Activated T-helper 2 cell treated with anti-CD3 and anti-CD28 coated beads, Interferon-gamma antibody, Interleukin-2, Interleukin-4, amounts not matched to agents 10 μg/mL and 5 μg/mL and 100 μg/mL, durations not matched to agents 14 hours and 24 hours and 36 hours (primary cell): ENCODE measurements around the gene PHKB. TPM values are rescaled to one million over a fixed set of nuclear protein-coding genes. Genes with fewer than 3 reads are reported as not detected.

ENCODE experiments used
- DNase-seq: peaks from one replicate; pipeline ENCODE4 v3.0.0; 2021; ENCODE audit warnings: low spot score
- H3K27ac Mint-ChIP-seq: one replicate; pipeline ENCODE4 v1.8.0; 2021; ENCODE audit warnings: mixed read lengths
- H3K27me3 Mint-ChIP-seq: one replicate; pipeline ENCODE4 v1.8.0; 2021; ENCODE audit warnings: low read depth, mixed read lengths
- H3K36me3 Mint-ChIP-seq: one replicate; pipeline ENCODE4 v1.8.0; 2021; ENCODE audit warnings: low read depth, mixed read lengths
- H3K4me1 Mint-ChIP-seq: one replicate; pipeline ENCODE4 v1.8.0; 2021; ENCODE audit warnings: low read depth, mixed read lengths
- H3K4me3 Mint-ChIP-seq: one replicate; pipeline ENCODE4 v1.8.0; 2021; ENCODE audit warnings: low read depth, mild to moderate bottlenecking, moderate library complexity, mixed read lengths
- H3K9me3 Mint-ChIP-seq: one replicate; pipeline ENCODE4 v1.8.0; 2021; ENCODE audit warnings: mixed read lengths
- intact Hi-C: fragments of 100-400 bp; cut with micrococcal nuclease; formaldehyde crosslinking; loops from one replicate; pipeline ENCODE4 v1.15.1; 2023
- total RNA-seq: library from RNA; stranded (reverse); gene quantifications from 2 replicates; pipeline ENCODE4 v1.2.3, GENCODE V29; 2022

PHKB gene
- total RNA-seq, 1 donor from 2014 or later: 29.7 TPM

- no peak overlapping the region for H3K4me3 Mint-ChIP-seq
- no peak for DNase-seq
- H3K36me3 Mint-ChIP-seq: peaks cover 6% of the 10 kb centered on the region
- H3K27me3 Mint-ChIP-seq: no peaks in the 10 kb centered on the region
- intact Hi-C loops: no loop called here
- no peak overlapping the region for H3K27ac Mint-ChIP-seq
- H3K9me3 Mint-ChIP-seq: no peaks in the 10 kb centered on the region
- no peaks in the 10 kb centered on the region for H3K4me1 Mint-ChIP-seq
These were observed 138.4 kb downstream of the PHKB start for GRCh38 chr16:47599512-47599911.

GRCh38 chr16:47600376-47600775 lies 139.2 kb downstream of the PHKB start:
- intact Hi-C loops: no loop called here
- no peaks in the 10 kb centered on the region for H3K9me3 Mint-ChIP-seq
- no peaks in the 10 kb centered on the region for H3K27me3 Mint-ChIP-seq
- DNase-seq: no peak
- H3K4me3 Mint-ChIP-seq: no peak overlapping the region
- H3K27ac Mint-ChIP-seq: no peak overlapping the region
- H3K4me1 Mint-ChIP-seq: no peaks in the 10 kb centered on the region
- H3K36me3 Mint-ChIP-seq: peaks cover 6% of the 10 kb centered on the region

- no peak overlapping the region for H3K27ac Mint-ChIP-seq
- H3K4me1 Mint-ChIP-seq: no peaks in the 10 kb centered on the region
- H3K36me3 Mint-ChIP-seq: no peaks in the 10 kb centered on the region
- H3K4me3 Mint-ChIP-seq: no peak overlapping the region
- intact Hi-C loops: no loop called here
- no peak for DNase-seq
- H3K27me3 Mint-ChIP-seq: no peaks in the 10 kb centered on the region
- H3K9me3 Mint-ChIP-seq: peaks cover 4% of the 10 kb centered on the region
These were observed 143.2 kb downstream of the PHKB start for GRCh38 chr16:47604306-47604705.

- no peaks in the 10 kb centered on the region for H3K4me1 Mint-ChIP-seq
- H3K4me3 Mint-ChIP-seq: no peak overlapping the region
- intact Hi-C loops: no loop called here
- peaks cover 12% of the 10 kb centered on the region for H3K36me3 Mint-ChIP-seq
- no peak for DNase-seq
- H3K9me3 Mint-ChIP-seq: peaks cover 4% of the 10 kb centered on the region
- H3K27ac Mint-ChIP-seq: no peak overlapping the region
- no peaks in the 10 kb centered on the region for H3K27me3 Mint-ChIP-seq
These were observed 149.9 kb downstream of the PHKB start for GRCh38 chr16:47611042-47611441.

- Mint-ChIP-seq H3K4me3 (no peak overlapping the region), H3K27ac (no peak overlapping the region), H3K4me1 (no peaks in the 10 kb centered on the region), H3K27me3 (no peaks in the 10 kb centered on the region), H3K36me3 (peaks cover 12% of the 10 kb centered on the region), H3K9me3 (peaks cover 4% of the 10 kb centered on the region)
- no peak for DNase-seq
- intact Hi-C loops: no loop called here
These were observed 150.8 kb downstream of the PHKB start for GRCh38 chr16:47611848-47612493.

- H3K4me3 Mint-ChIP-seq: no peak overlapping the region
- intact Hi-C loops: no loop called here
These were observed 151.6 kb downstream of the PHKB start for GRCh38 chr16:47612711-47613110.

GRCh38 chr16:47613251-47613650 lies 152.1 kb downstream of the PHKB start:
- H3K27me3 Mint-ChIP-seq: no peaks in the 10 kb centered on the region
- no peak for DNase-seq

More at GRCh38 chr16:47612711-47613110, 151.6 kb downstream of the PHKB start:
- Mint-ChIP-seq H3K27me3 (no peaks in the 10 kb centered on the region), H3K36me3 (peaks cover 12% of the 10 kb centered on the region), H3K4me1 (no peaks in the 10 kb centered on the region), H3K9me3 (peaks cover 4% of the 10 kb centered on the region), H3K27ac (no peak overlapping the region)
- DNase-seq: no peak

GRCh38 chr16:47617732-47618131 lies 156.6 kb downstream of the PHKB start:
- Mint-ChIP-seq H3K27ac (no peak overlapping the region), H3K9me3 (no peaks in the 10 kb centered on the region), H3K4me3 (no peak overlapping the region), H3K4me1 (no peaks in the 10 kb centered on the region), H3K27me3 (no peaks in the 10 kb centered on the region), H3K36me3 (no peaks in the 10 kb centered on the region)
- DNase-seq: no peak
- intact Hi-C loops: no loop called here

More at GRCh38 chr16:47613251-47613650, 152.1 kb downstream of the PHKB start:
- peaks cover 12% of the 10 kb centered on the region for H3K36me3 Mint-ChIP-seq
- intact Hi-C loops: no loop called here
- no peak overlapping the region for H3K4me3 Mint-ChIP-seq
- H3K4me1 Mint-ChIP-seq: no peaks in the 10 kb centered on the region
- peaks cover 4% of the 10 kb centered on the region for H3K9me3 Mint-ChIP-seq
- no peak overlapping the region for H3K27ac Mint-ChIP-seq

GRCh38 chr16:47622451-47623176 lies 161.5 kb downstream of the PHKB start:
- Mint-ChIP-seq H3K4me1 (no peaks in the 10 kb centered on the region), H3K27me3 (no peaks in the 10 kb centered on the region), H3K4me3 (no peak overlapping the region), H3K27ac (no peak overlapping the region), H3K9me3 (no peaks in the 10 kb centered on the region), H3K36me3 (no peaks in the 10 kb centered on the region)
- intact Hi-C loops: no loop called here
- no peak for DNase-seq

- Mint-ChIP-seq H3K4me3 (no peak overlapping the region), H3K9me3 (no peaks in the 10 kb centered on the region), H3K27me3 (no peaks in the 10 kb centered on the region), H3K4me1 (no peaks in the 10 kb centered on the region), H3K36me3 (no peaks in the 10 kb centered on the region), H3K27ac (no peak overlapping the region)
- DNase-seq: no peak
- intact Hi-C loops: no loop called here
These were observed 163.4 kb downstream of the PHKB start for GRCh38 chr16:47624563-47624962.

- Mint-ChIP-seq H3K27ac (no peak overlapping the region), H3K9me3 (no peaks in the 10 kb centered on the region), H3K4me1 (no peaks in the 10 kb centered on the region), H3K4me3 (no peak overlapping the region), H3K36me3 (no peaks in the 10 kb centered on the region), H3K27me3 (no peaks in the 10 kb centered on the region)
- intact Hi-C loops: no loop called here
- DNase-seq: no peak
These were observed 164.0 kb downstream of the PHKB start for GRCh38 chr16:47625115-47625567.

- Mint-ChIP-seq H3K4me3 (no peak overlapping the region), H3K27me3 (no peaks in the 10 kb centered on the region), H3K4me1 (no peaks in the 10 kb centered on the region), H3K36me3 (peaks cover 4% of the 10 kb centered on the region), H3K27ac (no peak overlapping the region), H3K9me3 (no peaks in the 10 kb centered on the region)
- intact Hi-C loops: no loop called here
- no peak for DNase-seq
These were observed 165.1 kb downstream of the PHKB start for GRCh38 chr16:47626246-47626645.

- Mint-ChIP-seq H3K9me3 (no peaks in the 10 kb centered on the region), H3K4me1 (no peaks in the 10 kb centered on the region), H3K4me3 (no peak overlapping the region), H3K27ac (no peak overlapping the region), H3K36me3 (peaks cover 7% of the 10 kb centered on the region), H3K27me3 (no peaks in the 10 kb centered on the region)
- intact Hi-C loops: no loop called here
- no peak for DNase-seq
These were observed 166.0 kb downstream of the PHKB start for GRCh38 chr16:47627085-47627639.
